ENCODE results near the gene CUL1.

- TF ChIP-seq EP300 (IDR thresholded peaks at IDR 0.05; ENCODE audit: borderline replicate concordance) (no peak), RAD21 (IDR thresholded peaks at IDR 0.05; ENCODE audit: low read depth) (no peak), REST (IDR thresholded peaks at IDR 0.05; ENCODE audit: low read depth) (no peak), MAX (IDR thresholded peaks at IDR 0.05) (no peak), CREB1 (IDR thresholded peaks at IDR 0.05; ENCODE audit: low read depth) (no peak), EGR1 (IDR thresholded peaks at IDR 0.05) (no peak), USF1 (IDR thresholded peaks at IDR 0.05) (no peak), TAF1 (IDR thresholded peaks at IDR 0.05; ENCODE audit: low read depth) (no peak), TCF12 (IDR thresholded peaks at IDR 0.05; ENCODE audit: low read depth) (no peak), TEAD4 (IDR thresholded peaks at IDR 0.05) (no peak), NFIC (IDR thresholded peaks at IDR 0.05) (no peak), YY1 (IDR thresholded peaks at IDR 0.05; ENCODE audit: low read depth) (no peak), ZBTB7A (IDR thresholded peaks at IDR 0.05; ENCODE audit: low read depth) (no peak)
These were observed 98.1 kb downstream of the CUL1 start for GRCh38 chr7:148796841-148797240.
